ENCODE measurements around the gene TUBB2A.
A peak's percentile ranks its signal among the peaks of the same experiment; 100 is the strongest.

The TUBB2A gene

DNA sequence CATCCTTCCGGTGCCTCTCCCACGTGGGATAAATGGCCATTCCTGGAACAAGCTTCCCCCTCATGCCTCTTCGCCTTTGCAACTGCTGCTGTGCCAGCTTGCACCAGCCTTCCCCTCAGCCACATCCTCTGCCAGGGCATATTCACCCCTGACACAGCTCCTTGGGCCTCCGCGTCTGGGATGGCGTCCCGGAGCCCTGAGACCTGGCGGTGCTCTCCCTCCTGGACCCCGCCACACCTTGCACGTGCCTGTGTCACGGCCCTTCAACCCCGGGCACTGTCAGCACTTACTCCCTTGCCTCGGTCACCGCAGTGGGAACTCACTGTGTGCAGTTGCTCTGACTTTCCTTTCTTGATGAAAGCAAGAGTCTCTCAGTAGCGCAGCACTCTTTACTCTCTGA, 25.6 kb downstream of the TUBB2A start:
- no peak overlapping the region for H3K4me3 ChIP-seq (ENCODE audit: low read length)
- TF ChIP-seq, protein P1, sequence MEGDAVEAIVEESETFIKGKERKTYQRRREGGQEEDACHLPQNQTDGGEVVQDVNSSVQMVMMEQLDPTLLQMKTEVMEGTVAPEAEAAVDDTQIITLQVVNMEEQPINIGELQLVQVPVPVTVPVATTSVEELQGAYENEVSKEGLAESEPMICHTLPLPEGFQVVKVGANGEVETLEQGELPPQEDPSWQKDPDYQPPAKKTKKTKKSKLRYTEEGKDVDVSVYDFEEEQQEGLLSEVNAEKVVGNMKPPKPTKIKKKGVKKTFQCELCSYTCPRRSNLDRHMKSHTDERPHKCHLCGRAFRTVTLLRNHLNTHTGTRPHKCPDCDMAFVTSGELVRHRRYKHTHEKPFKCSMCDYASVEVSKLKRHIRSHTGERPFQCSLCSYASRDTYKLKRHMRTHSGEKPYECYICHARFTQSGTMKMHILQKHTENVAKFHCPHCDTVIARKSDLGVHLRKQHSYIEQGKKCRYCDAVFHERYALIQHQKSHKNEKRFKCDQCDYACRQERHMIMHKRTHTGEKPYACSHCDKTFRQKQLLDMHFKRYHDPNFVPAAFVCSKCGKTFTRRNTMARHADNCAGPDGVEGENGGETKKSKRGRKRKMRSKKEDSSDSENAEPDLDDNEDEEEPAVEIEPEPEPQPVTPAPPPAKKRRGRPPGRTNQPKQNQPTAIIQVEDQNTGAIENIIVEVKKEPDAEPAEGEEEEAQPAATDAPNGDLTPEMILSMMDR (conservative IDR thresholded peaks at IDR 0.05; ENCODE audit: low read depth, low read length) = no peak
- DNase-seq (ENCODE audit: low read depth) = no peak

DNA sequence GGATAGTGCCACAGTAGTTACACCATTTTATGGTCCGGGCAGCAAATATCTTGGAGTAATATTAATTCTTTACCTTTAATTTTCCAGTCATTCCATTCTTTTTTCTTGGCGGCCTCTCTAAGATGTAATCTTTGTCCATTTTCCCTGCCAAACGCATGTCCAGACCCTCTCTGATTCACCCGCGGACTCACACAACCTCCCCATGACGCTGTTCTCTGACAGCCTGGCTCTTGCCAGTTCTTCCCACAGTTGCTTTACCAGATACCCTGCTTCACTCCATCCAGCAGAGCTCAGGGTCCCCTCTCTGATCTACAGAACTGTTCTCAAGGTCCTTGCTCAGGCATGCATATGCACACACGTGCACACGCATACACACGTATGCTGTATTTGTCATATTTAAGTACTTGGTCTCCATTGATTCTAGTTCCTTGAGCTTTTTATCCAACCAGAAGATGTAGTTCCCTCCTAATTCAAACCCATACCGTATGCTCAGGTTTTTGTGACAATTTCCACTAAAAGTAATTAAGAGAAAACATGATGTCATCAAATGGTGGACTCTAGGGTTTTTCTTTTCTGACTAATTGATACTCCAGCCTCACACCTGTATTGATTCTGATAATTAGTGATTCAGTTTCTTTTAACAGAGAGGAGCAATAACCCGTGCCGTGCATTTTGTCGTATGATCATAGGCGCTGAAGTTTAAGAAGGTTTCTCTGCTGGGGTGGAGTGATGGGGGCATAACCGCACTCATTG, 28.8 kb downstream of the TUBB2A start:
- TF ChIP-seq, protein P1 (conservative IDR thresholded peaks at IDR 0.05; ENCODE audit: low read depth, low read length) = no peak
- H3K4me3 ChIP-seq (ENCODE audit: low read length) = no peak overlapping the region
- no peak for DNase-seq (ENCODE audit: low read depth)

DNA sequence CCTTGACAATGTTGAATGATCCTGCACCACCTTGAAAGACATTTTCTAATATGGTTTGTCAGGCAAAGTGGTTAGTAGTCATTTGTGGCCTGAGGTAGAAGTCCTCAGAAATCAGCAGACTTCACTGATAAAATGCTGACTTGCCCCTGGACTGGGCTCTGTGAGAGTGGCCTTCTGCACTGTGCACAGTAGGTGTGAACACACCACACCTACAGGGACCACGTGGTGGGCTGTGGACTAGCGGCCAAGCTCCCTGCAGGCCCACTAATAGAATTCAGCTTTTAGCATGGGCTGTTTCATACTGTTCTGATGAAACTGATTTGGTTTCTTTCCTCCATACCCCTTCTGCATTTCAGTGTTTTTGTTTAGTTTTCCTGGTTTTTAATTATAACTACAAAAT, 31.5 kb downstream of the TUBB2A start:
- TF ChIP-seq, protein P1 (conservative IDR thresholded peaks at IDR 0.05; ENCODE audit: low read depth, low read length) = no peak
- no peak overlapping the region for H3K4me3 ChIP-seq (ENCODE audit: low read length)
- no peak for DNase-seq (ENCODE audit: low read depth)

DNA sequence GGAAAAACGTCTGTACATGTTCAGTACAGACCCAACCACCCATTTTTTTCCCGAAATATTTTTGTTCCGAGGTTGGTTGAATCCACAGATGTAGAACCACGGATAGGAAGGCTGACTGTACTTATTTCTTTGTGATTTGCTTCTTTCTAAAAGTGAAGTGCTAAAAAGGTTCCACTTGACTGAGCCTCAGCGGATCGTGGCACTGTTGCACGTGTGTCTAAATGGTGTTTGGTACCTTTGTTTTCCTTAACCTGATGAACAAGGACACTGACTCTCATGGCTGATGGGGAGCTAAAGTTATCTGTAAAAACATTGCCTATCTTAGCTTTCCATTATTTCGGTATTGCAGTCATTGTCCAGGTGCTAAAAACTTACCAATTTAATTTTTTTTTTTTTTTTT, 32.7 kb downstream of the TUBB2A start:
- TF ChIP-seq, protein P1 (conservative IDR thresholded peaks at IDR 0.05; ENCODE audit: low read depth, low read length) = no peak
- H3K4me3 ChIP-seq (ENCODE audit: low read length) = no peak overlapping the region
- no peak for DNase-seq (ENCODE audit: low read depth)

DNA sequence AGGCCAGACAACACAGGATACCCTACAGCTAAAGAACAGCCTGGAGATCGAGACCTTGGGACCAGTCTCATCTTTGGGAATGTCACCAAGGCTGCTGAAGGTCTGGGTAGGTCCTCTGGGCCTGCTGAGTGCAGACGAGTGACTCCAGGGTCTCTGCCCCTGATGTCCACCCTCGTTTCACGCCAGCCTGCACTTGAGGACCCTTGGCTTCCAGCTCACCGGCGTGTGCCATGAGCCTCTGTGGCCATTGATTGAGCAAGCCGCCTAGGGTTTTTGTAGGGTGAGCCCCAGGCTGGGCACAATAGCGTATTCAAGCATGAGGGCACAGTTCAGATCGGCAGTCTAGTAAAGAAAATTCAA, 34.5 kb downstream of the TUBB2A start:
- H3K4me3 ChIP-seq (ENCODE audit: low read length) = no peak overlapping the region
- TF ChIP-seq, protein P1 (conservative IDR thresholded peaks at IDR 0.05; ENCODE audit: low read depth, low read length) = no peak
- no peak for DNase-seq (ENCODE audit: low read depth)

DNA sequence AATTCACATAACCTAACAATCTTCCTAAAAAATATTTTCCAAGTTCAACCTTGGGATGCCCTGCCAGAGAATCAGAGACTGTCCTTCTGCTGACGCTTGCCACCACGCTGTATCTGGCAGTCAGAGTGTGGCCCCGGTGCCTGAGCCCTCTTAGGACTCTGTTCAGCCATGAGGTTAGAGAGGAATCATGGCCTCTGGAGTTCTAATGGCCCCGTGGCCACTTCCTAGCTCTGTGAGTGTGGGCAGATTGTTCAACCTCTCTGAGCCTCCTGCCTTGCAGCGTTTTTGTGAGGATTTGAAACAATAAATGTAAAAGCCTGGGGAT, 36.6 kb downstream of the TUBB2A start:
- DNase-seq (ENCODE audit: low read depth) = no peak
- TF ChIP-seq, protein P1 (conservative IDR thresholded peaks at IDR 0.05; ENCODE audit: low read depth, low read length) = no peak
- H3K4me3 ChIP-seq (ENCODE audit: low read length) = no peak overlapping the region

DNA sequence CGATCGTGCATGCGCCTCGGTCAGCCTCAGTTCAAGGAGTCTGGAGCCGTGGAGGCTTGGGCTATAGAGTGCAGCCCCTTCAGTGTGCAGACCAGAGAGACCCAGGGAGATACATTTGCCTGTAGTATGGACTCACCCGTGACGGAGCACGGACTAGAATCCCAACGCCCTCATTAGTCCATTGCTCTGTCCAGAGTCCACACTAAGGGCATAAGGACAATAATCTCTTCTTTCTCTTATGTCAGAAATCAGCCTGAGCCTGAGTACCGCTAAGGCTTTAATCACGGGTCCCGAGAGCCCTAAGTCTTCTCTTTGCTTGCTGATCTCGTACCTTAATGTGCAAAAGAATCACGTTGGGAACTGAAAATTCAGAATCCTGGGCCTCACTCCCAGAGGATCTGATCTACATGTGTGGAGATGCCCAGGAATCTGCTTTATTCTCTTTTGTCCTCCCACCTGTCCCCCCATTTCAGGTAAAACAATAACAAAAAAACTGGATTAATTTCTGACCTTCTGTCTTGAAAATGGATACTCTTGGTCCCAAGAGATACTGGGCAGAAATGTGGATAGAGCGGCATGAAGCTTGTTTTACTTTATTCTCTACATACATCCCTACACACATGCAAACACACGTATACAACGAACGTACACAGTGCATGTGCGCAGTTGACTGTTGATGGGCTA, 38.2 kb downstream of the TUBB2A start:
- TF ChIP-seq, protein P1 (conservative IDR thresholded peaks at IDR 0.05; ENCODE audit: low read depth, low read length) = no peak

More for the DNA sequence above, 38.2 kb downstream of the TUBB2A start:
- no peak for DNase-seq (ENCODE audit: low read depth)
- H3K4me3 ChIP-seq (ENCODE audit: low read length) = peak overlapping the region; percentile 83
